TTC549 (cell line): Measurements from ENCODE around the gene RASGRF2.
"Not testable (repeated sequence)": the region's sequence is repeated elsewhere in the genome, so short reads cannot be mapped to it uniquely, and the experiment has no call there.

Source experiments
- FAIRE-seq: peaks from 2 replicates; lab custom pipeline; 2012; peaks lifted over from hg19 to GRCh38; lab: Jason Lieb, UNC

Gene RASGRF2

DNA sequence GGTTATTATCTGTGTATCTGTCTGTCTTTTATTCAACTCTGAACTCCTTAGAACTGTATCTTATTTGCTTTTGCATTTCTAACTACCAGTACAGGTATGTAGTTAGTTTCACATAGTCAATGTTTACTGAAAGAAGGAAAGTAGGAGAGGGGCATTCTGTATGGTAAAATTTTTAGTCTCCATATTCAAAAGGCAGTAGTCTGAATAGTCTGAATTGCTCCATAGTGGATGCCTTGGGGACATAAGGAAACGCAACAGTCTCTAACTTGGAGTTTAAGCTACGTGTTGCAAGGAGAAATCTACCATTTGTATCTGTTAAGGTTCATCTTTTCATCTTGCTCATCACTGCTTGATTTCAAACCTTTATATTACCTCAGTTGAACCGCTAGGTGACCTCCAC, 26.2 kb downstream of the RASGRF2 start:
- no peak for FAIRE-seq

GRCh38 chr5:80987078-80987766, 27.1 kb downstream of the RASGRF2 start:
- no peak for FAIRE-seq

- no peak for FAIRE-seq
These were observed 28.3 kb downstream of the RASGRF2 start for GRCh38 chr5:80988419-80988935.

DNA sequence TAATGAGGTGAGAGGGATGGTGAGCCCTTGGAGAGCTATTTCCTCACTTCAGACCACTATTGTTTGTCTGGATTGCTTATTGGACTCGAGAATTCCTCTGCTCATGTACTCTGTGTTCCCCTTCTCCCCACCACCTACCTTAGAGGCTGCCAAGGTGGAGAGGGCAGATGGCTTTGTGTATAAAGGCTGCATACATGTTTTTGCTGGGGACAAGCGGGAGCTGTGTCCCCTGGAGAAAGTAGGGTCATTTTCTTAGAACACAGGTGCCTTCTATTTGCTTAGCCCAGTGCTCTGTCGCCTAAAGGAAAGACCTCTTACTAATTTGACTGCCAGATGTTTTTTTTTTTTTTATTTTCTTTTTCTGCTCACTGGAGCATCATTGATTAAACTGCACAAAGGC, 29.7 kb downstream of the RASGRF2 start:
- FAIRE-seq: no peak

GRCh38 chr5:80990527-80990926, 30.4 kb downstream of the RASGRF2 start:
- FAIRE-seq: no peak

GRCh38 chr5:80990971-80991370, 30.8 kb downstream of the RASGRF2 start:
- no peak for FAIRE-seq

GRCh38 chr5:80995908-80996307, 35.7 kb downstream of the RASGRF2 start:
- no peak for FAIRE-seq

DNA sequence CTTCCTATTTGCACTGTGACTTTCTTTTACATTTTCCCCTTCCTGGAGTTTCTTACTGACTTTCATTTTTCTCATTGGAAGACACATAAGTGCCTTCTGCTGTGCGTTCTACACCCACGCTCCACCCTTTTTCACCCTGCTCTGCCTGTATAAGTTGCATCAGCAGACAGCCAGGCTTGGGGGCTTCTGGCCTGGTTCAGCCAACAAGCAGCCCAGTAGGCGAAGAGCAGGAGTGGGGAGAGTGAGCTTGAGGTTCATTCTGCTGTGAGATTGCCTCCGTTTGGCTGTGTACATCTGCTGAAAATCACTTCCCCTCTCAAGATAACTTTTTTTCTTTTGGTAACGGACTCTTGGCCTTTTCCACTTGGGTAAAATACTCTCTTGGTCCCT, 38.4 kb downstream of the RASGRF2 start:
- no peak for FAIRE-seq

- no peak for FAIRE-seq
These were observed 43.7 kb downstream of the RASGRF2 start for GRCh38 chr5:81003811-81004386.

GRCh38 chr5:81005708-81006107, 45.5 kb downstream of the RASGRF2 start:
- FAIRE-seq: no peak

DNA sequence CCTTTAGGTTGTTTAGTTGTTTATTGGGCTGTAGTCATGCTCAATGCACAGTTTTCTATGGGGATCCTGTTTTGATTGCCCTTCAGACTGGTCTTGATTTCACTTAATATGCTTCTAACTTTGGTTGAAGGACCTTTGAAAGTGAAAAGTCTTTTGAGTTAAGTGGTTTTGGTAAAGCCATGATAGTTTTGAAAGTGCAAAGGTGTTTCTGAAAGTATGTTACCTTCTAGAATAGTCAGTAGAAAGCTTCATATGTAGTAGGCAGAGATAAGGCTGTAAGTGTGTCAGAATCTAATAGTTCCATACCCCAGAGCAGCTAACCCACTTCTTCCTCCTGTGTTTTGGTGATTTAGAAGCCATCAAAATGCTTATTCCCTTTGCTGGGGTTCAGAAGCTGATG, 46.1 kb downstream of the RASGRF2 start:
- no peak for FAIRE-seq

DNA sequence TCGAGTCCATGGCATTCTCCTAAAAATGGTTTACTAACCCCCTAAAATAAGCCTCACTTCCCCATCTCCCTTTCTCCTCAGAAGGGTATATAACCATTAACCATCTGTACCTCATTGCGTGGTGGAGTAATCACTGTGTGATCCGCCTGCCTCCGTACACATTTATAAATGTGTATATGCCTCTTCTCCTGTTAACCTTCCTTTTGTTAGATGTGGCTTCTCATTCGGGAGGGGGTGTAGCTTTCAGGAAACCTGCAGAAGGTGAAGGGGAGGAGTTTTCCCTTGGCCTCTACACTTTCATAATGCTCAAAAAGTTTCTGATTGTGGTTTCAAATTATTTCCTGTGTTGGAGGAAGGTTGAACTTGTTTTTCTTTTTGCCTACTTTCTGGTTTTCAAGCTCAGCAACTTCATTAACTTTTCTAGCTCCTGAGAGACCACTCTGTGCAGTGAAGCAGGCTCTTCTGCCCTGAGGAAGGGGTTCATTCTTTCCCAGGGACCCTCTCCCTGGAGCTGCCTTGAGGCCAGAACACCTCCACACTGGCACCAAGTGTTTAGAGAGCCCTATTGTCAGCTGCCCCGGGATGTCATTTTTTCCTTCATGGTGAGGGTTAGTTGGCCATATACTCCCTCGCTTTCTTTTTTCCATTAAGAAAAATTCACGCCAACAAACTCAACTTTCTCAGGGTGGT, 46.9 kb downstream of the RASGRF2 start:
- FAIRE-seq: no peak

GRCh38 chr5:81007637-81008027, 47.5 kb downstream of the RASGRF2 start:
- FAIRE-seq: no peak

DNA sequence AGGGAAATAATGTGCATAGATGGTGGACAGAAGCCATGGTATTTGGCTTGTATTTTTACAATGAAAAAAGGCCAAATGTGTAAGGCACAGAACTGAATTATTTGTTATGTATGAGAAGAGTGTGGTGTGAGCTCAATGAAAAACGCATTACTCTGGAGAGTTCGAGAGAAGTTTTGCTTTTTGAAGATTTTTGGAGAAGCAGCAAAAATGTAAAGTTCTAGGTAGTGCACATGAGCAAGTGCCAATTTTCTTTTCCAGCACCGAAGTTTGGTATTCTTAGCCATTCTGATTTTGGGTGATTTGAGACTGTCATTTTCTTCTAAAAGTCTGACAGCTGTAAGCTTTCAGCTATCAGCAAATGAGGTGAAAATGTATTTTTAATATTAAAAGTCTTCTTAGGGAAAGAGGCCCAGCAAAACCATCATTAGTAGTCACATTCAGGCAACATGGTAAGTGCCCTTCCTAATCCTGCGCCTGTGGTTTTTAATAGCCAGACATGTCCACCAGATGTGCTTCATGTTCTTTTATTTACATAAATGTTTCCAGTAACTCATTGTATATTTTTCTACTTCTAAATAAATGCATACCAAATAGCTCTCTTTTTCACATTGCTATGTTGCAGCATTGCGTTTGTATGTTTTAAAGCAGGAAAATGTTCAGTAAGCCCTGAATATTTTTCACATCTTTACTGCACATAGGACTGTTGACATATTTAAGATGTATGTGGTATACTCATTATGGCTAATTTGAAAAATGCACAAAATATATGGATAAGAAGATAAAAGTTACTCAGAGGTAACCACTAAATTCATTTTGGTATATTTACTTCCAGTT, 50.4 kb downstream of the RASGRF2 start:
- FAIRE-seq: no peak

DNA sequence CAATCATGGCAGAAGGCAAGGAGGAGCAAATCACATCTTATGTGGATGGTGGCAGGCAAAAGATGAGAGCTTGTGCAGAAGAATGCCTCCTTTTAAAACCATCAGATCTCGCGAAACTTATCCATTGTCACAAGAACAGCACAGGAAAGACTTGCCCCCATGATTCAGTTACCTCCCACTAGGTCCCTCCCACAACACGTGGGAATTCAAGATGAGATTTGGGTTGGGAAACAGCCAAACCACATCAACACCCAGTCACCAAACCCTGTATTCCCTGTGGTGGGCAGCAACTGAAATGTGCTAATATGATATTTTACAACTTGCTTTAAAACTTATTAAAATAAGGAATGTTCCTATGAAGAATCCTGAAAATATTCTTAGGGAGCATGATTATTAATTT, 54.2 kb downstream of the RASGRF2 start:
- FAIRE-seq: no peak

- FAIRE-seq: no peak
These were observed 56.0 kb downstream of the RASGRF2 start for GRCh38 chr5:81016116-81016515.

GRCh38 chr5:81017320-81017719, 57.2 kb downstream of the RASGRF2 start:
- FAIRE-seq: no peak

DNA sequence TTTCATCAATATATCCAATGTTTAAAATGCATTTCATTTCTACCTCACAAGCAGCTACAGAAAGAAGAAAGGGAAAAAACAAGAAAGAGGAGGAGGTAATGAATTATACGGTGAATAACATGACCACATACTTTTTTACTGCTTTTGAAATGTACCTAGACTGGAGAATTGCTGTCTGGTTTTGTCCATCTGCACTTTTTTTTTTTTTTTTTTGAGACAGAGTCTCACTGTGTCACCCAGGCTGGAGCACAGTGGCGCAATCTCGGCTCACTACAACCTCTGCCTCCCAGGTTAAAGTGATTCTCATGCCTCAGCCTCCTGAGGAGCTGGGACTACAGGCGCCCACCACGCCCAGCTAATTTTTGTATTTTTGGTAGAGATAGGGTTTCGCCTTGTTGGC, 58.4 kb downstream of the RASGRF2 start:
- FAIRE-seq: not testable (repeated sequence)

- FAIRE-seq: no peak
These were observed 59.6 kb downstream of the RASGRF2 start for GRCh38 chr5:81019748-81020147.

- no peak for FAIRE-seq
These were observed 60.5 kb downstream of the RASGRF2 start for GRCh38 chr5:81020478-81021167.

- no peak for FAIRE-seq
These were observed 61.3 kb downstream of the RASGRF2 start for GRCh38 chr5:81021486-81021885.
